Cardiac muscle cell (in vitro differentiated cells and primary cell): ENCODE data around the gene FMO1. TPM values are rescaled to one million over a fixed set of nuclear protein-coding genes. Genes with fewer than 3 reads are reported as not detected.

Experiments
- DNase-seq, 2 donors: peaks; one replicate each; pipeline versions ENCODE4 v3.0.0 to v3.0.0-alpha.2; 2010 to 2017; ENCODE audit warnings: low read depth in 1 of 2, low spot score in 1 of 2
- H3K27ac ChIP-seq: fragments of 200-600 bp; sonication (generic); 2 replicates; pipeline ENCODE4 v1.5.1; 2016
- H3K27me3 ChIP-seq: fragments of 200-600 bp; sonication (generic); 2 replicates; pipeline ENCODE4 v1.6.0; 2016; ENCODE audit warnings: control low read depth
- H3K36me3 ChIP-seq: fragments of 200-600 bp; sonication (generic); 2 replicates; pipeline ENCODE4 v1.5.1; 2016; ENCODE audit warnings: control low read depth
- H3K4me1 ChIP-seq: fragments of 200-600 bp; sonication (generic); 2 replicates; pipeline ENCODE4 v1.8.1; 2017; ENCODE audit warnings: low read depth, mild to moderate bottlenecking, mixed run types
- H3K4me3 ChIP-seq: fragments of 200-600 bp; sonication (generic); 2 replicates; pipeline ENCODE4 v1.5.1; 2016; ENCODE audit warnings: mild to moderate bottlenecking
- H3K9me3 ChIP-seq: fragments of 200-600 bp; sonication (generic); 2 replicates; pipeline ENCODE4 v1.5.1; 2017; ENCODE audit warnings: low read depth, mild to moderate bottlenecking, control low read depth
- CTCF ChIP-seq: IDR thresholded peaks from 2 replicates; pipeline ENCODE4 v1.5.1; 2012; ENCODE audit warnings: low read depth, mild to moderate bottlenecking, low read length
- polyA plus RNA-seq: library from polyadenylated mRNA; unstranded; fragments of >200 nt; fragmentation: Nextera tagmentation; extraction: Ambion mirVana; gene quantifications from 2 replicates; pipeline ENCODE4 v1.2.1, GENCODE V29; 2016
- total RNA-seq: library from RNA; depleted of rRNA; stranded (reverse); fragments of >200 nt; gene quantifications from 2 replicates; pipeline ENCODE4 v1.2.3, GENCODE V29; 2016

The FMO1 gene
- total and polyA plus RNA-seq, 2 experiments from 2014 or later = 0.06 TPM; not detected in 1

GRCh38 chr1:171210355-171210754 is 37.9 kb upstream of the FMO1 start:
- Histone ChIP-seq H3K9me3 (no peaks in the 10 kb centered on the region), H3K4me3 (no peak overlapping the region), H3K27me3 (no peaks in the 10 kb centered on the region), H3K36me3 (no peaks in the 10 kb centered on the region), H3K27ac (no peak overlapping the region), H3K4me1 (no peaks in the 10 kb centered on the region)
- peak in 1 of 2 donors; percentile 83 for DNase-seq
- no peak for TF ChIP-seq CTCF

GRCh38 chr1:171212607-171213351 is 35.5 kb upstream of the FMO1 start:
- Histone ChIP-seq H3K27ac (no peak overlapping the region), H3K27me3 (no peaks in the 10 kb centered on the region), H3K4me1 (no peaks in the 10 kb centered on the region), H3K36me3 (no peaks in the 10 kb centered on the region), H3K9me3 (no peaks in the 10 kb centered on the region), H3K4me3 (no peak overlapping the region)
- no peak for DNase-seq
- no peak for TF ChIP-seq CTCF

- DNase-seq = no peak
- H3K4me1 ChIP-seq = no peaks in the 10 kb centered on the region
- no peak overlapping the region for H3K4me3 ChIP-seq
- no peaks in the 10 kb centered on the region for H3K36me3 ChIP-seq
- no peaks in the 10 kb centered on the region for H3K27me3 ChIP-seq
- H3K9me3 ChIP-seq = no peaks in the 10 kb centered on the region
- no peak overlapping the region for H3K27ac ChIP-seq
- TF ChIP-seq CTCF = no peak
Observed at GRCh38 chr1:171213559-171214454, 34.5 kb upstream of the FMO1 start.

GRCh38 chr1:171217658-171218443 is 30.4 kb upstream of the FMO1 start:
- no peak overlapping the region for H3K4me3 ChIP-seq
- H3K9me3 ChIP-seq = no peaks in the 10 kb centered on the region
- no peaks in the 10 kb centered on the region for H3K36me3 ChIP-seq
- no peaks in the 10 kb centered on the region for H3K27me3 ChIP-seq
- peaks cover 21% of the 10 kb centered on the region for H3K4me1 ChIP-seq
- no peak for DNase-seq
- H3K27ac ChIP-seq = no peak overlapping the region
- no peak for TF ChIP-seq CTCF

GRCh38 chr1:171218661-171219060 is 29.6 kb upstream of the FMO1 start:
- H3K27me3 ChIP-seq = no peaks in the 10 kb centered on the region
- H3K27ac ChIP-seq = no peak overlapping the region
- no peak for TF ChIP-seq CTCF
- no peaks in the 10 kb centered on the region for H3K9me3 ChIP-seq
- no peaks in the 10 kb centered on the region for H3K36me3 ChIP-seq
- peaks cover 23% of the 10 kb centered on the region for H3K4me1 ChIP-seq
- H3K4me3 ChIP-seq = no peak overlapping the region
- DNase-seq = peak in 1 of 2 donors; percentile 27
